Activated CD4-positive, alpha-beta T cell treated with anti-CD3 and anti-CD28 coated beads, Interleukin-2, amount 10 ng/mL, durations not matched to agents 24 days and 14 days (primary cell): Measurements from ENCODE around the gene DMAC1. TPM values are rescaled to one million over a fixed set of nuclear protein-coding genes. Genes with fewer than 3 reads are reported as not detected.

Experiments used
- DNase-seq: peaks from one replicate; pipeline ENCODE4 v3.0.0; 2022
- H3K27ac Mint-ChIP-seq: one replicate; pipeline ENCODE4 v1.8.0; 2022; ENCODE audit warnings: mild to moderate bottlenecking, mixed read lengths
- H3K27me3 Mint-ChIP-seq: one replicate; pipeline ENCODE4 v1.8.0; 2022; ENCODE audit warnings: mixed read lengths
- H3K36me3 Mint-ChIP-seq: one replicate; pipeline ENCODE4 v1.8.0; 2022; ENCODE audit warnings: low read depth, mild to moderate bottlenecking, mixed read lengths
- H3K4me1 Mint-ChIP-seq: one replicate; pipeline ENCODE4 v1.8.0; 2021; ENCODE audit warnings: mixed read lengths
- H3K4me3 Mint-ChIP-seq: one replicate; pipeline ENCODE4 v1.8.0; 2022; ENCODE audit warnings: mild to moderate bottlenecking, moderate library complexity, mixed read lengths
- H3K9me3 Mint-ChIP-seq: one replicate; pipeline ENCODE4 v1.8.0; 2021; ENCODE audit warnings: mixed read lengths
- intact Hi-C: fragments of 100-400 bp; cut with micrococcal nuclease; formaldehyde crosslinking; loops from one replicate; pipeline ENCODE4 v1.15.1; 2023
- total RNA-seq: library from RNA; stranded (reverse); gene quantifications from 2 replicates; pipeline ENCODE4 v1.2.3, GENCODE V29; 2022

Gene DMAC1, protein sequence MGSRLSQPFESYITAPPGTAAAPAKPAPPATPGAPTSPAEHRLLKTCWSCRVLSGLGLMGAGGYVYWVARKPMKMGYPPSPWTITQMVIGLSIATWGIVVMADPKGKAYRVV
- 44.2 and 51.6 TPM in 2 replicates for total RNA-seq

DNA sequence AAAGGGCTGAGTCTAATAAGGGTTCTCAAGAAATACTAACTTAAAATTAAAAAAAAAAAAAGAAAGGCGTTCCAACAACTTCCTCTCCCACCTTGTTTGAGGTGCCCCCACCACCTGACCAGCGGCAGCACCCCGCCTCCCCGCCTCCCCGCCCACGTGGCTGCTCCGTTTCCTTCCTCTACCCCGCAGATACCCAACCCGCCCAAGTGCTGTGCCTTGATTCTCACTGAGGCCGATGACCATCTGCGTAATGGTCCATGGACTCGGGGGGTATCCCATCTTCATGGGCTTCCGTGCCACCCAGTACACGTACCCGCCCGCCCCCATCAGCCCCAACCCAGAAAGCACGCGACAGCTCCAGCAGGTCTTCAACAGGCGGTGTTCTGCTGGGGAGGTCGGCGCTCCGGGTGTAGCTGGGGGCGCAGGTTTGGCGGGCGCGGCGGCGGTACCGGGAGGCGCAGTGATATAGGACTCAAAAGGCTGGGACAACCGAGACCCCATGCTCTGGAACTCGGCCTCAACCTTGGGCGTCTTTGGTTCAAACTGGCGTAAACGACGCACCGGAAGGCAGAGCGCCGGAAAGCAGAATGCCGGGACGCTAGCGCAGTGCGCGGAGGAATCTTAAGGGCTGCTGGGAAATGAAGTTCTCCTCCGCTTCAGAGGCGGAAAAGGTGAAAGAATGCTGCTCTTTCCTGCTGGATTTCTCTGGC is at the start of gene DMAC1:
DMAC1 (minus strand) TSS at position 545 of the 710 bp plus-strand sequence; CDS start at position 501, 44 bp downstream.
- H3K4me3 Mint-ChIP-seq = peak within 1 kb of the TSS; percentile 95
- peak within 1 kb of the TSS; percentile 95 for H3K27ac Mint-ChIP-seq
- H3K27me3 Mint-ChIP-seq = peaks cover under 1% of the 10 kb centered on the region
- intact Hi-C loops = loop anchor here (1.0 kb wide), 2 partner anchors 43 to 175 kb away; no protein-coding TSS in a partner anchor
- peaks cover 26% of the 10 kb centered on the region for H3K36me3 Mint-ChIP-seq
- peak; percentile 93 for DNase-seq
- peaks cover 7% of the 10 kb centered on the region for H3K9me3 Mint-ChIP-seq
- peaks cover 15% of the 10 kb centered on the region for H3K4me1 Mint-ChIP-seq

DNA sequence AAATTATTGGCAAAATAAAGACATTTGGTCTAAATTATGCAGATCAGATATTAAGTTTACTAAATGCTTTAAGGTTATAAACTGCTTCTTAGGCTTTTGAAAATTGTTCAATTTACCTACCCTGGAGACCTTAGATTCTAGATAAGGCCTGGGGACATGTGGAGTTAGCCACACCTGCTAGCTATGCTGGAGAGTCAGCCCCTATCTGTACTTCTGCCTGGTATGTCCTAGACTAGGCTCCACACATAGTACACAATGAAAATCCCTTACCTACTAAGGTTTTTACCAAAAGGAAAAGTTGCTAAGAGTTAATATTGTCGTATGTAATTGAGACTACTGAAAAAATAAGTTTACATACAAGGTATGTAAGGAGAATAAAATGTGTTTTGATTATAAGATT is 49.8 kb upstream of the DMAC1 start:
- no peaks in the 10 kb centered on the region for H3K36me3 Mint-ChIP-seq
- H3K9me3 Mint-ChIP-seq = peaks cover 1% of the 10 kb centered on the region
- no peaks in the 10 kb centered on the region for H3K27me3 Mint-ChIP-seq
- intact Hi-C loops = no loop called here
- DNase-seq = no peak
- no peak overlapping the region for H3K27ac Mint-ChIP-seq
- H3K4me1 Mint-ChIP-seq = no peaks in the 10 kb centered on the region
- H3K4me3 Mint-ChIP-seq = no peak overlapping the region

DNA sequence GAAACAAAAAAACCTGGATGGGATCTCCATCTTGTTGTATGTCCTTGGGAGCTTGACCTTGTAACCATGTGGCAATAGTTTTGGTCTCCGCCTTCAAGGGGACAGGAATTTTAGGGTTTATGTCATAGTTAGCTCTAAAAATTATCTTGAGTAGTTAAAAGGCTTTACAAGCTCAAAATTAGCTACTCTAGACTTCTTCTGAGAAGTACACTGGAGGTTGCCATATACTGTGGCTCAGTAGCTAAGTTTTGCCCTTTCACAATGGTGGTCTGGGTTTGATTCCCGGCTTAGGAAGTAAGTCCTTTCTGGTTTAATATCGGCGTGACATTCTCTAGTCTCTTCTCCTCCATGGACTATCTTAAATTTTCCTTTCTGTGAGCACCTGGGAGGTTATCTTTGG is 48.9 kb upstream of the DMAC1 start:
- Mint-ChIP-seq H3K27me3 (no peaks in the 10 kb centered on the region), H3K4me3 (no peak overlapping the region), H3K27ac (no peak overlapping the region), H3K36me3 (no peaks in the 10 kb centered on the region), H3K9me3 (no peaks in the 10 kb centered on the region), H3K4me1 (no peaks in the 10 kb centered on the region)
- intact Hi-C loops = no loop called here
- no peak for DNase-seq

DNA sequence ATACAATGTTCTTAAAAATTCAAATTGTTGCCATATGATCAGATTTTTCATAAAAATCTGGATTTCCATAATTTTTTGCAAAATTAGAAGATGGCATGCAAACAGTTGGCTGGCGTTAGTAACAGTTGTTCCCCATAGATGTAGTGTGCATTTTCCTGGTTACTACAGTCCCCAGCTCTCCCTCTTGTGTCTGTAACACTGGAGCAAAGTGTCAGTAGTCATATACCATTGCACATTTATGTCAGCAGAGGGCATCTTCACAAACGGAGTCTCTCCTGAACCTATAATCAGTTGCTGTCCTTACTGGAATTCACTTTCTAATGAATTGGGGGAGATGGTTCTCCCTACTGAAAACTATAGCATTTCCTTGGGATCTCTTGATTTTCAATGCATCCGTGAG is 44.7 kb upstream of the DMAC1 start:
- H3K9me3 Mint-ChIP-seq = no peaks in the 10 kb centered on the region
- H3K27ac Mint-ChIP-seq = no peak overlapping the region
- no peaks in the 10 kb centered on the region for H3K4me1 Mint-ChIP-seq
- peak; percentile 67 for DNase-seq
- intact Hi-C loops = no loop called here
- no peaks in the 10 kb centered on the region for H3K27me3 Mint-ChIP-seq
- no peak overlapping the region for H3K4me3 Mint-ChIP-seq
- H3K36me3 Mint-ChIP-seq = no peaks in the 10 kb centered on the region

DNA sequence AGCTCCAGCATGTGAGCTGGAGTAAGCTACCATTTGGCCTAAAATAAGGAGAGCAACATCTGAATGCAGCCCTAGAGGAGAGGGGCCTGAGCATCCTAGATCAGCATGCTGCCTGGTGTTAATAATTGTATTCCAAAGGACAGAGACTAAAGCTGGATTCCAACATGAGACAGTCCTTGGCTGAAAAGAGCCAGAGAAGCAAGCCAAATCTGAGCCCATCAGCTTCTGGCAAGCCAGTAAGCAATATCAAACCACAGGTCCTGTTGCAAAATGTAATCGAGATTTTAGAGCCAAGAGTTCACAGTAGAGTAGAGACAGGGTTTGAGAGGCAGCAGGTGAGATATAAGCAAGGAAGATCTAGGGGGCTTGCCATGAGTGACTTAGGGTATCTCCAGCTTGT is 42.3 kb upstream of the DMAC1 start:
- intact Hi-C loops = no loop called here
- Mint-ChIP-seq H3K4me3 (no peak overlapping the region), H3K27ac (no peak overlapping the region), H3K27me3 (no peaks in the 10 kb centered on the region), H3K9me3 (no peaks in the 10 kb centered on the region), H3K4me1 (no peaks in the 10 kb centered on the region), H3K36me3 (no peaks in the 10 kb centered on the region)
- DNase-seq = no peak

DNA sequence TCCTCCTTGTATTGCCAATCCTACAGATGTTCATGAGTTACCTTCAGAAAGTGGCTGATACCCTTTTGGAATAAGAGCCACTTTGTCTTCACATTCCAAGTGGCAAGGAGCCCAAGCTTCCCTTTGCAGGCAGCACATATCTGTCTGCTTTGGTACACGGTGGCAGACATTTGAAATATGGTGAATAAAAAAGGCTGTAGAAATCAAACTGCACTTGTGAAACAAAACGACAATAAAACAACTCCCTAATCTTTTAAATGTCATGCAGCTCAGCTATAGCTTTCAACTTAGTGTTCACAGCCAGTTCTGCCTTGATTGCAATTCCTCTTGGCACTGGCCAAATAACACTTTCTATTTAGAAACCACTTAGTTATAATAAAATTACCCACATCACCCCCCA is 35.0 kb upstream of the DMAC1 start:
- H3K27ac Mint-ChIP-seq = no peak overlapping the region
- no peaks in the 10 kb centered on the region for H3K36me3 Mint-ChIP-seq
- intact Hi-C loops = no loop called here
- peaks cover 12% of the 10 kb centered on the region for H3K9me3 Mint-ChIP-seq
- H3K27me3 Mint-ChIP-seq = no peaks in the 10 kb centered on the region
- no peaks in the 10 kb centered on the region for H3K4me1 Mint-ChIP-seq
- no peak overlapping the region for H3K4me3 Mint-ChIP-seq
- no peak for DNase-seq

DNA sequence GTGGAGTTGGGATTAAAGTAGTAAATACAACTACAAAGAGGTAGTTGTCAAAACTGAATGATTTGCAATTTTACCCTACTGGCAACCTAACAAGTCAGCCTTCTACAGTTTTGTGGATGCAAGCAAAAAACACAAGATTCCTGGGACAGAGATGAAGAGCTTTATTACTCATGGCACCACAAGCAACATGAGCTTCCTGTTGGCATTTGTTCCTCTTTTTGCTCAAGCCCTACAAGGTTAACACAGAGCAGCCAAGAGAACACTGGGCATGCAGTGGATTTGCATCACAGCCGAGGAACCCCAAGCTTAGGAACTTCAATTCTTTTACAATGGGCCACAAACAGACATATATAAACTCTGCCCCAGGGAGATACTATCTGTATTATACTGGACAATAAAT is 28.8 kb upstream of the DMAC1 start:
- Mint-ChIP-seq H3K27me3 (no peaks in the 10 kb centered on the region), H3K36me3 (no peaks in the 10 kb centered on the region), H3K4me1 (no peaks in the 10 kb centered on the region), H3K27ac (no peak overlapping the region), H3K9me3 (peaks cover 7% of the 10 kb centered on the region), H3K4me3 (no peak overlapping the region)
- DNase-seq = no peak
- intact Hi-C loops = no loop called here

DNA sequence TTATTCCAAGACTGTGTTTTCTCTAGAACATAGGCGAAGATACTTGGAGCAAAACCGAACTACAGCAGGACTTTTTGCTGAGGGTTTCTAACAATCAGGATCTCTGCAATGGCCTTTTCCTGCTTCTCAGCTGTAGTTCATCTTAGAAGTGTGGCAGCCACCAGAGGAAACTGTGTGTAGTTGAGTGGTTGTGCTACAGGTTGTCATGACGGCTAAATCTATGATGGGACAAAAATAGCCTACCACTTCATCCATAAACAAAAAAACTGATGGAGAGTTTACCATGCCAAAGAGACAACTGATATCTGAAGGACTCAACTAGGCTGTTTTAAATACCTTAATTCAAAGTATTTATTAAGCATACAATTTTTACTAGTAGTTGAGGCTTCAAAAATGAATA is 28.2 kb upstream of the DMAC1 start:
- no peaks in the 10 kb centered on the region for H3K36me3 Mint-ChIP-seq
- intact Hi-C loops = no loop called here
- H3K4me1 Mint-ChIP-seq = no peaks in the 10 kb centered on the region
- no peak for DNase-seq
- peaks cover 3% of the 10 kb centered on the region for H3K9me3 Mint-ChIP-seq
- no peak overlapping the region for H3K4me3 Mint-ChIP-seq
- no peak overlapping the region for H3K27ac Mint-ChIP-seq
- no peaks in the 10 kb centered on the region for H3K27me3 Mint-ChIP-seq

DNA sequence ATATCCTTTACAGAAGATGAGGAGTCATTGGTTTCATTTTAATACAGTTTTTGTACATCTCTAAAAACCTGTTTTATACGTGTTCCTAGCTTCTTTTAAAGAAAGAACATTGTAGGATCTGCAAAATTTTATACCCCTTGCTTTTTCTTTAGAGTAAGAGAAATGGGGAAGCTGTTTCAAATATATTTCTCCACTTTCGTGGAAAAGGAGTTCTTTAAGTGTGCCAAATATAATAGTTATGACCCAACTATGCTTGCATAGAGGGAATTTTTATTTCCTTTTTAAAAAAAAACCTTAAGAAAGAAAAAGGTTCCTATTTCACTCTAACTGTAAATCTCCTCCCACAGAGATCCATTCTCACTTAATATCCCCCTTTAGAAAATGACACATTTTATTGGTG is 27.5 kb upstream of the DMAC1 start:
- Mint-ChIP-seq H3K9me3 (peaks cover 3% of the 10 kb centered on the region), H3K36me3 (no peaks in the 10 kb centered on the region)
- intact Hi-C loops = no loop called here

DNA sequence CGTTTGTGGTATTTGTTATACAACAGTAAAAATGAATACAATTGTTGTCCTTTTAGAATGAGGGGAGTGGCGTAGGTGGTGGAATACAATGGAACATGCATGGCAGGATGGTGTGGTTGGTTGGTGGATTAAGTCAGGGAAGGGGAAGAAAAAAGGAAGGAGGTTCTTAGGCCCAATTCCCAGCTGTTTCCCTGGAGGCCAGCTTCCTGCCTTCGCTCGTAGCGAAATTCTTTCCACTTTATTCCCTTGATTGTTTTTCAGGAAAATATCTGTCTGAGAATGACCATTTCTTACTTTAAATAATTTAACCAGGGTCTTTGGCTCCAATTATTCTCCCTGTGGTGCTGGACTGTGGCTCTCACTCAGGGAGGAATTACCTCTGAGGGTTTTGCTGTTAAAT is 24.1 kb upstream of the DMAC1 start:
- Mint-ChIP-seq H3K27ac (no peak overlapping the region), H3K4me3 (no peak overlapping the region), H3K4me1 (no peaks in the 10 kb centered on the region), H3K36me3 (no peaks in the 10 kb centered on the region), H3K9me3 (no peaks in the 10 kb centered on the region), H3K27me3 (no peaks in the 10 kb centered on the region)
- intact Hi-C loops = no loop called here
- DNase-seq = no peak

More for the DNA sequence above, 27.5 kb upstream of the DMAC1 start:
- Mint-ChIP-seq H3K27ac (no peak overlapping the region), H3K27me3 (no peaks in the 10 kb centered on the region), H3K4me3 (no peak overlapping the region), H3K4me1 (no peaks in the 10 kb centered on the region)
- DNase-seq = no peak

DNA sequence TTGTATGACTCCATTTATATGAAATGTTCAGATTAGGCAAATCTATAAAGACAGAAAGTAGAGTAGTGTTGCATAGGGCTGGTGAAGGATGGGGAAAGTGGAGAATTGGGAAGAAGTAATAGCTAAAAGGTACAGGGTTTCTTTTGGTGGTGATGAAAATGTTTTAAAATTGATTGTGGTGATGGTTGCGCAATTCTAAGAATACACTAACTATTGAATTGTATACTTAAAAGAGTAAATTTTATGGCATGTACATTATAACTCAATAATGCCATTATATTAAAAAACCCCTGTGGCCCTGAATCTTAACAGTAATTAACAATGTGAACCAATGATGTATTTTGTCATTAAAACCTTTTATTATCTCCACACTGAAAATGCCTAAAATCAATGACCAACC is 20.4 kb upstream of the DMAC1 start:
- H3K36me3 Mint-ChIP-seq = no peaks in the 10 kb centered on the region
- H3K9me3 Mint-ChIP-seq = no peaks in the 10 kb centered on the region
- no peaks in the 10 kb centered on the region for H3K27me3 Mint-ChIP-seq

DNA sequence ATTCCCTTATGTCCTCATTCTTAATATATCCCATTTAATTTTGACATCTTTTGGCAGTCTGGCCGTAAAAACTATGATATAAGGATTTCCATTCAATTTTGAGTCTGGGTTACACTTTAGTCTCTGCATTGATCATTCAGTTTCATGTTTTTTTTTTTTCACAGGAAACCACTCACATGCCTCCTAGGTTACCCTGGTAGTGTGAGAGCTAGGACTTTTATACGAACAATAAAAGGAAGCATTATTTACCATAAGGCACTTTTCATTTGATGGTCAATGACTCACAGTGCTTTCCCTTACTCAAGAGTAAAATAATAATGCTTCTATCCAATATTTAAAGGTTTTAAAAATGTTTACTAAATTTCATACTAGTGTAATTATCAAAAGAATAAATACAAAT is 16.4 kb upstream of the DMAC1 start:
- intact Hi-C loops = no loop called here
- DNase-seq = no peak
- Mint-ChIP-seq H3K27ac (no peak overlapping the region), H3K9me3 (no peaks in the 10 kb centered on the region), H3K4me1 (no peaks in the 10 kb centered on the region), H3K27me3 (no peaks in the 10 kb centered on the region), H3K4me3 (no peak overlapping the region), H3K36me3 (no peaks in the 10 kb centered on the region)

More for the DNA sequence above, 20.4 kb upstream of the DMAC1 start:
- no peak for DNase-seq
- no peak overlapping the region for H3K27ac Mint-ChIP-seq
- H3K4me1 Mint-ChIP-seq = no peaks in the 10 kb centered on the region
- intact Hi-C loops = no loop called here
- no peak overlapping the region for H3K4me3 Mint-ChIP-seq

DNA sequence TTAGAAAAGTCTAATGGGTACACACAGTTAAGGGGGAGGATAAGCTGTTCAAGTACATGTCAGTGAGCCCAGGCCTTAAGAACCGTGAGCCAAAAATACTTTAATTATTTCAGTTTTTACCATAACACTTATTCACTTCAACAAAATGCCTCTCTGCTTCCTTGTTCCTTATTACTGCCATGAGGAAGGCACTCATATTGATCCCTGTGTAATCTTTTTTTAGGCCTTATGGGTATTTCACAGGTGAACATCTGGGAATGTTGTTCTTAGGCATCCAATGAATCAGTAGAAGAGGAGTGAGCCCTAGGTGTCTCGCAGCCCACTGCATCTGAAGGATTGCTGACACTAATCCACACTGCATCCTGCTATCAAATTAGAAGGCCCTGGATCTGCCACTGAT is 13.5 kb upstream of the DMAC1 start:
- H3K9me3 Mint-ChIP-seq = no peaks in the 10 kb centered on the region

DNA sequence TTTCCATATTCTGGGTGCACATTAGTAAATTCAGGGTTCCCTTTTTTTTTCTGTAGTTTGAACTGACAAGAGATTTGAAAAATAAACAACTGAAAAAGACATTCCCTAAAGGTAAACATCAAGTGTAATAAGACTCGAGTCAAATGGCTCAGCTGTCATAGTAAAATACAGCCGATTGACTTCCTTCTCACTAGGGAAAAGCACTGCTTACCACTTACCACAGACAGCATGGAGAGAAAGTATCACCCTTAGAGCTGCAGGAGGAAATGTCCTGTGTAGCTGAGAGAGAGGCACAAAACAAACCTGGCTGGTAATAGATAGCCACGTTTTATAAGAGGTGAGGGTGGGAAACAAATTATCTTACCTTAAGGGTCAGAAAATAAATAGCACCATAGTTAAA is 12.1 kb upstream of the DMAC1 start:
- intact Hi-C loops = no loop called here
- no peak overlapping the region for H3K27ac Mint-ChIP-seq
- peaks cover 11% of the 10 kb centered on the region for H3K27me3 Mint-ChIP-seq
- peaks cover 4% of the 10 kb centered on the region for H3K4me1 Mint-ChIP-seq
- H3K4me3 Mint-ChIP-seq = no peak overlapping the region
- no peak for DNase-seq
- no peaks in the 10 kb centered on the region for H3K36me3 Mint-ChIP-seq
- H3K9me3 Mint-ChIP-seq = no peaks in the 10 kb centered on the region

More for the DNA sequence above, 13.5 kb upstream of the DMAC1 start:
- H3K27me3 Mint-ChIP-seq = peaks cover 9% of the 10 kb centered on the region
- intact Hi-C loops = no loop called here
- H3K36me3 Mint-ChIP-seq = no peaks in the 10 kb centered on the region
- peaks cover 4% of the 10 kb centered on the region for H3K4me1 Mint-ChIP-seq
- DNase-seq = no peak
- no peak overlapping the region for H3K4me3 Mint-ChIP-seq
- no peak overlapping the region for H3K27ac Mint-ChIP-seq

DNA sequence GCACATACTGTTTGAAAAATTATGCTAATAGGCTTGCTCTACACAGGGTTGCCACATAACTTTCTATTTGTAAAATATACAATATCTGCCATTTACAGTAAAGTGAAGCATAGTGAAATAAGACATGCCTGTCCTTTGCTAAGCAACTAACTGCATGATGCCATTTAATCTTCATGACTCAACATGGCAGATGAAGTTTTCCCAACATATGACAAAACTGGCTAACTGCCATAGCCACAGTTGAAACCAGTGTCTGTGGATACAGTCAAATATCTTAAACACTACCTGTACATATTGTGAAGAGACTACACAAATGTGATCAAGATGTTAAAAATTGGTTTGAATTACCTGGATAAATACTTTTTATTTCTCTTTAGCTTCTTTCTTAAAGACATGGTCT is 3.1 kb upstream of the DMAC1 start:
- DNase-seq = no peak
- peaks cover 7% of the 10 kb centered on the region for H3K9me3 Mint-ChIP-seq
- peaks cover 4% of the 10 kb centered on the region for H3K27me3 Mint-ChIP-seq
- H3K36me3 Mint-ChIP-seq = peaks cover 8% of the 10 kb centered on the region
- no peak overlapping the region for H3K27ac Mint-ChIP-seq
- H3K4me1 Mint-ChIP-seq = peaks cover 9% of the 10 kb centered on the region
- no peak overlapping the region for H3K4me3 Mint-ChIP-seq
- intact Hi-C loops = no loop called here
